DMS153 treated with DMSO at 0.1 percent for 48 hours (cell line): ENCODE data around the gene ADAM23.

Experiments
- DNase-seq: peaks from one replicate; lab custom pipeline; 2025; ENCODE audit not compliant: unreplicated experiment; lab: John Stamatoyannopoulos, UW

ADAM23 gene

DNA sequence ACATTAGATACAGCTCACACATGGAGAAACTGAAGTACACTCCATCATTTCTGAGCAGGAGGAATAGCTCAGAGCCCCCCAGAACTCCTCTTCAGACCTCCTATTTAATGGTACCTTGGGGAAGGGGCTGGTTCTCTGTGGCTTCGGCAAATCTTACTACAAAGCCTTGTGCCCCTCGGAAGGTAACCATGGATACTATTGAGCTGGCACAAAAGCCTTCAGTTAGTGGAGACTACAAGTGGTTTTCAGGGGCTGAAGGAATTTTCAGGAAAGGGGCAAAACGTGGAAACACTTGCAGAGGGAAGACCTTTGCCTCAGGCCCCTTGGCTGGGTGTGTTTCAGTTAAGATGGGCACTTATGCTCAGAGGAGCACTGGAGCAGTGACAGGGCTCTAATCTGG is 197.9 kb downstream of the ADAM23 start:
- DNase-seq = no peak

DNA sequence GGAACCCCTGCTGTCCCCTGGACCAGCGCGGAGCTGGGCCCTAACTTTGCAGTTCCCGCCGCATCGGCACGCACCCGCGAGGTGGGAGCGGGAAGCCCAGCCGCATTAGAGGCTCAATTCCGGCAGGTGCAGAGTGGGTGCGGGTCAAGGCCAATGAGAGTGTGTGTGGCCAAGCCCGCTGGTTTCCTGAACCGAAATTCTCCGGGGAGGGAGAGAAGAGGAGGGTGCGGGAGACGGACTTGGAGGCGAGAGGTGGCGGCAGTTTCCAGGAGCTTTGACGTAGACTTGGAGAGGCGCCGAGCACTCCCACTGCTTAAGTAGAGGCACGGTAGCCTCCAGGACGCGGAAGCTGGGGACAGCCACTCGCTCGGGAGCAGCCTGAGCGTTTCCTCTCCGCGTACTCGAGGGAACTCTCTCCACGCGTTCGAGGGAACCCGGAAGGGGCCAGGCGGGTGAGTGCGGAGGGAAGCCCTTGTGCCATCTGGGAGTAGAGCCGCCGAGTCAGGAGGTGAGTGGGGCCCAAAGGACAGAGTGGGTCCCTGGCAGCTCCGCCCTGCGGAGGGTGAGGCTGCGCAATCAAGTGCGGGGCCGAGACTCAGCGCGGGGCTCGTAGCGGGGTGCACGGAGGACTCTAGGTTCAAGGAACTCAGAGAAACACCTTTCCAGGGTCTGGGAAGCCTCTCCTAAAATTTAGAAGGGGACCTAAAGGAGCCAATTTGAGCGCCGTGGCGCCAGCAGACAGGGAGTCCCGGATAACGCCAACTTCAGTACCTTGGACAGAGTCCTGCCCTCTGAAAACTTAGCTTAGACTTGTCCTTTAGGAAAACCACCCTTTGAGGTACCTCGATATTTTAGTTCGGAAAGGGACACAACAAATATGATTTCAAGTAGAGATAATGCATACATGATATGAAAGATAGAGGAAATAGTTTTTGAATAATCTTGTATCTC is 199.0 kb downstream of the ADAM23 start, which contains the start of gene FAM237A:
TSS of gene FAM237A (plus strand) at position 413 of the 951 bp plus-strand sequence. CDS start 1,750 bp downstream, outside the sequence.
- DNase-seq = peak; percentile 26

DNA sequence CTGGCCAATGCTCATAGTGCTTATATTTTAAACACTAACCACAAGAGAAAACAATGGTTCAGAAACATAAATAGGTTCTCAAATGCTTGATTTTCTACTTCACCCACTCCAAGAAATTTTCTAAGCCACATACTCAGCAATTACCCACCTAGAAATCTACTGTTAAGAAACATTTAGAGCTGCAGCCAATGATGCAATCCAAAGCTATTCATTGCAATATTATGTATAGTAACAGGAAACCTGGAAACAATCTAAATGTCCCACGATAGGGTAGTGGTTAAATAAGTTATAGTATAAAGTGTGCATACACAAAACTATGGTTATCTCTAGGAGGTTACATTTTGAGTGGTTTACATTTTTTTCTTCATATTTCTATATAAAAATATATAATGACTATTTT is 204.7 kb downstream of the ADAM23 start:
- DNase-seq = no peak

DNA sequence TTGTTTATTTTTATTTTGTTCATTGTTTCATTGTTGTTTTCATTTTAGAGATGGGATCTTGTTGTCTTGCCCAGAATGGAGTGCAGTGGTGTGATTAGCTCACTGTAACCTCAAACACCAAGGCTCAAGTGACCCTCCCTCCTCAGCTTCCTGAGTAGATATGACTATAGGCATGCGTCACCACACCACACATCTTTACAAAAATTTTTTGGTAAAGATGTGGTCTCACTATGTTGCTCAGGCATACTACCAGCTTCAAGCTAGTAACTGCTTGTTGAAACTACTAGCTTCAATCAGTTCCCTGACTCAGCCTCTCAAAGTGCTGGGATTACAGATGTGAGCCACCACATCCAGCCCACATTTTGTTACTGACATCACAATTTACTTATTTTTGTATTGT is 213.8 kb downstream of the ADAM23 start:
- DNase-seq = no peak

DNA sequence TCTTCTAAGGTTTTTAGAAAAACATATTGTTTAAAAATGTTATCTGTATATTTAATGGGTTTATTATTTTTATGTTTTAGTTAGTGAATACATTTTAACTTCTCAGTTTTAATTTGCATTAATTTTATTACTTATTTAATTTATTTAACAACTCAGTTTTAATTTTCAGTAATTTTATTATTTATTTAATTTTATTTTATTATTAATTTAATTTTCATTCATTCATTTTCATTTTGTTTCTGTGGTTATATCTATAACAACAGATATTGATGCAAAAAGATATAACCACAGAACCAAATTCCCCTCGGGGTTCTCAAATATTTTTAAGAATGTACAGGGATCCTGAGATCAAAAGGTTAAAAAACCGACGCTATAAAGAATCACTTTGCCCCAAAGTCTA is 221.9 kb downstream of the ADAM23 start:
- no peak for DNase-seq
